CD4-positive, alpha-beta T cell treated with Interleukin-2 at 100 ng/mL for 4 hours (primary cell): ENCODE data around the gene CCDC175.

ENCODE experiments used
- DNase-seq: peaks from one replicate; pipeline ENCODE4 v3.0.0-alpha.2; 2020; ENCODE audit warnings: low spot score

The CCDC175 gene

DNA sequence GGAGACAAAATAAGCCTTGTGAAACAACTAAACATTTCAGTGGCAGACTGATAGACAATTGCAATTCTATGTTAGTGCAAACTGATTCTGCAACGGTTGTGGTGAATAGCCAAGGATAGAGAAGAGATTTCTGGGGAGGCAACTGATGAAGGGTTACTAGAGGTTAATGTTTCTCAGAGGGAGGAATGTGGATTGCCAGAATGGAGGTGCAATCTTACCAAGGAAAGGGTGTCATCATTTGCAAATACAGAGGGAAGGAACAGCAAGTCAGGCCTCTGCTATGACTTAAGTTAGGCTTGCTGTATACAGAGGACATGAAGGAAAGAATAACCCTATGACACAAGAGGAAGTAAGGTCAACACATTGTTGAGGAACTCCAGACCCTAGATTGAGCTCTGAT lies 35.8 kb downstream of the CCDC175 start:
- DNase-seq = no peak

DNA sequence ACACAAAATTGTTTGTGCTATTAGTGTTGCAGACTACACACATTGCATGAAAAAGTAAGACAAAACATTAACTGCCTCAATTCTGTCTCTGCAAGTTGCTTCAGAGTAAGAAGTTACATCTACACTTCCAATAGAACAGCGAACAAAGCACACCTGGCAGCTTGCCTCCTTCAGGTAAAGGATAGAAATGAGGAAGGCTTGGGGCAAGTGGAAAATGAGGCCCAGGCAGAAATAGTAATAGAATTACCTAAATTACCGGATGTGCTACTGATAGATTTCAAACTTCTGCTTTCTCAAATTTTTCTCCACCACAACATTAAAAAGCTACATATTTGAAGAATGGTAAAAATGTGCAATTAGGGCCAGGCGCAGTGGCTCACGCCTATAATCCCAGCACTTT lies 37.7 kb downstream of the CCDC175 start:
- DNase-seq = no peak

DNA sequence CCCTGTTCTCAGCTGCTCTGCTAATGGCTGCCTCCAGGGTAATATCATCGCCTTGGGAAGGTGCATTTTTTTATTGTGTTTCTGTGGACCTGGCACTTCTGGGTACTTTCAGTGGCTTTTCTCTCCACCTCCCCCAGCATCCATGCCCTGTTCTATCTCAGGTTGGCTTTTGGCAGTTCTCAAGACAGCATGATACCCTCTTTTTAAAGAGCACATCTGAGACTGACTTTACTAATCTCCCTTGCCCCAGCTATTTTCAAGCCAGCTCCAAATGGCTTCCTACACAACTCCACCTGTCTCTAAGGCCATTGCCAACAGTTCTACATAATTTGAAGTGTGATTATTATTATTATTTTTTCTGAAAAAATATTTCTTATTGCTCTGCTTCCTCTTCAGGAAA lies 39.1 kb downstream of the CCDC175 start:
- no peak for DNase-seq

DNA sequence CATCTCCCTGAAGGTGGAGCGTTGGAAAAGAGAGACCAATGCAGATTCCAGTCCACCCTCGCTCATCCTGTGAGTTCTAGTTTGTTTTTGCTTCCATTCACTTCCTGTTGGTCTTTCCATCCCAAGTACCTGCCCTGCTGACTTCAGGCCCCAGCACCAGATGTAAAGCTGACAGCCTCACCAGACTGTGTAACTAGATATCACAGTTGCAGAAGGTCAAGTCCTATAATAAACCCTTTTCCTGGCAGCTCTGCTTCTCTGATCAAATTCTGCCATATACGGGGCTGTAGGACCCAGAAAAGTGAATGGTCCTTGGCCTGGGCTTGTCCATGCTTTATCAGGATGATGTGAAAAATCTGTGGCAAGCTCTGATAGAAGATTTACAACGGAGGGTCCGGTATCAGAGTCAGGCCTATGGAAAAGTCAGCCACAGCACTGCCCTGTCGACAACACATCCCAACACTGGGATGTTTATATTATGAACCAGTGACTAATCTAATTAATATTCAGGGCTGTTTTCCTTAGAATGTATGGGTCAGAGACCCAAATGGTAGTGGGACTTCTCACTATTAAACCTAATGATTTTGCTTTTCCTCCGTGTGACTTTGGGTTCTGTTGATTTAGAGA lies 42.1 kb downstream of the CCDC175 start:
- DNase-seq = no peak

DNA sequence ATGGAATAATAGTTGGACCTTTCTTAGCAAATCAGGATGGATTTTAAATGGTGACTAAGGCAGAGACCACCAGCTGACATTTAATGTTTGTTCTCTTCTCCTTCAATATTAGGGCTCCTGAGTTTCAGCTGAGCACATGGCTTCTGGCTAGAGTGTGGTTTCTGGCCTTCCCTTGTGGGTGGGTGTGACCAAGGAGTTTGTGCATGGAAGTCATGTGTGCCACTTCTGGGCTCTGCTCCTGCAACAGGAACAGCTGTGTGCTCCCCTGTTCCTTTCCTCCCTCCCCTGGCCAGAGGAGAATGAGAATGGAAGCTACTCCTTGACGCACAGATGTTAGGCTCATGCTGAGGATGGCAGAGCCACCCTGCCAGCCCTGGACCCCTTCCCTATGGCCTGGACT lies 44.2 kb downstream of the CCDC175 start:
- DNase-seq = no peak

DNA sequence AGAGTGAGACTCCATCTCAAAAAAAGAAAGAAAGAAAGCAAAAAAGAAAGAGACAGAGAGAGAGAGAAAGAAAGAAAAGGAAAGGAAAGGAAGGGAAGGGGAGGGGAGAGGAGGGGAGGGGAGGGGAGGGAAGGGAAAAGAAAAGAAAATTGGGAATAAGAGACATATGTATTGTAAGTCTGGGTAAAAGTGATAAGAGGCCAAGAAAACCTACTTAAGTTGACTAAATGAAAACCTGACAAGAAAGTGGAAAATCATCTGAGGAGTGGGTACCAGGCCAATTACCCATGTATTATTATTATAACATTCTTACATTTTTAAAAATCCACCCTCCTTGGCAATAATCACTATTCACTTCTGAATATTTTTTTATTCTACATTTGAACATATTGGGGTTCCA lies 46.3 kb downstream of the CCDC175 start:
- no peak for DNase-seq

DNA sequence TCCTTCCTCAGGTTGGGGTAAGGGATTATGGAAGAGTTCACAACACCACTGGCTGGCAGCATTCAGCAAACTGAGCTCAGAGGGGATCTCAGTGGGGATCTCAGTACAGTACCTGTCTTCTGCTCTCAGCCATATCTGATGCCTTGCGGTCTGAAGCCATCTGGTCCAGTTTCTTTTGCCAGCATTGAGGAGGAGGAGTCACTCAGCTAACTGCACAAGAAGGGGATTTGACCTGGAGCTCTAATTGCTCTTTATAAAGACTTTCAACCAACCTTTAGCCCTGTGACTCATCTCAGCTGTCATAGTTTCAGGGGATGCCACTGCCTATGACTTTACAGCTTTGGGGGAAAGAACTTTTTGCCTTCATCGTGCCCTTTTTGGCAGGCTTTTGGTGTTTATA lies 47.4 kb downstream of the CCDC175 start:
- DNase-seq = no peak

DNA sequence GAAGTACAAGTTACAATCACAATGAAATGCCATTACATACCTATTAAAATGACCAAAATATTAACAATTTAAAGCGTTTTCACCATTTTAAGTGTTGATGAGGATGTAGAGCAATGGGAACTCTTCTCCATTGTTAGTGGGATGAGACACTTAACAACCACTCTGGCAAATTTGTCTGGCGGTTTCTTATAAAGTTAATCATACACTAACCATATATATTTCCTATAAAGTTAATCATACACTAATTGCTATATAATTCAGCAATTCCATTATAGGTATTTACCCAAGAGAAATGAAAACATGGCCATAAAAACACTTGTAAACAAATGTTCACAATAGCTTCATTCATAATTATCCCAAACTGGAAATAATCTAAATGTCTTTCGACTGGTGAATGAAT lies 56.4 kb downstream of the CCDC175 start:
- no peak for DNase-seq

DNA sequence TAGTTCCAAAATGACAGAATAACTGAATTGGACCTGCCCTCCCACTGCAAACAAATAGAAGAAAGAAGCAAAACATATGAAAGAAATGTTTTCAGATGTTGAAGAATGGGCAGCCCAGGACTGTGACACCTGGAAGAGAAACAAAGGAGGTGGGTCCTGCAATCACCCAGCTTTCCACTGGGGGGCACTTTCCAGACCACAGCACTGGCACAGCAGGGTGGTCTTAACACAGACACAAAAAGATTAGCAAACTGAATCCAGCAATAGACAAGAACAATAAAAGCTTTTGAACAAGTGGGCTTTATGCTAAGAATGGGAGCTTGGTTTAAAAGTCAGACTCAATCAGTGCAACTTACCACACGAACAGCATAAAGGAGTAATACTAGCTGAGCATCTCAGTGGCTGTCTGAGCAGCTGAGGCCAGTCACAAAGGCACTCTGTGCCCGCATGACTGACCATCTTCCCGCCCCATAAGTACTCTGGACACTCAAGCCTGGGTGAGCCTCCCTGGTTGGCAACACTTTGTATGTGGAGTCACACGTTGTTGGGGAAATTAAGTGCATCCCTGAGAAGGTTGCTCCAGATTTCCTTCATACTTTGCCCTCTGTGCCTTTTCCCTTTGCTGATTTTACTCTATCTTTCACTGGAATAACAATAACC lies 64.6 kb downstream of the CCDC175 start:
- no peak for DNase-seq

DNA sequence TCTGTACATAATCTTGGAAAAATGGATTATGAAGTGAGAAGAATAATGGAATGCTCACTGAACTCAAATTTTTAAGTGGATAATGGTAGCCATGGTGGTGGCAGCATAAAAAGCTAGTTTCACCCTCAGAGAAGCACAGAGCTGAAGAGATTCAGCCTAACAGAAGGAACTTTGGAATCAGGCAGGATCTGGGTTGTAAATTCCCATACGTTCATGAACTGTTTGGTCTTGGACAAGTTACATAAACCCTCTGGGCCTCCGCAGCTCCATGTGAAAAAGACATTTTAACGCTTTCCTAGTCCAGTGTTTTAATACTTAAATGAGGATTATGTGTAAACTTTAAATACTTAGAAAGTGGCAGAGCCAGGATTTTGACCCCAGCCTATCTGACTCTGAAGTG lies 65.6 kb downstream of the CCDC175 start:
- DNase-seq = no peak

DNA sequence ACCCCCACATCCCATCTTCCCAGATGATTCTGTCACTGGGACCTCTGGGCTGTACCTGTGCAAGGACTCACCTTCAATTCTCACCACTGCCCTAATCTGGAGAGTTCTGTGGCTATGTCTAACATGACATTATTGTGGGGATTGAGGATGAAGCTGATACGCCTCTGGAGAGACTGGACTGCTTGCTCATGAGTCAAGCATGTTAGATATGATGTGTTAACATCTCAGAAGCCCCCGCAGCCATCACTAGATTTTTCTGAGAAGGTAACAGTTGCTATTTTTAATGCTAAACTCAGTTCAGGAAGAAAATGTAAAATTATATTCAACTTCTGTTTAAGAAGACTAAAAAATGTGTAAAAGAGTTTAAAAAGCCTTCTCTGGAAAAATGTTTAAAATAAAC lies 66.6 kb downstream of the CCDC175 start:
- no peak for DNase-seq

DNA sequence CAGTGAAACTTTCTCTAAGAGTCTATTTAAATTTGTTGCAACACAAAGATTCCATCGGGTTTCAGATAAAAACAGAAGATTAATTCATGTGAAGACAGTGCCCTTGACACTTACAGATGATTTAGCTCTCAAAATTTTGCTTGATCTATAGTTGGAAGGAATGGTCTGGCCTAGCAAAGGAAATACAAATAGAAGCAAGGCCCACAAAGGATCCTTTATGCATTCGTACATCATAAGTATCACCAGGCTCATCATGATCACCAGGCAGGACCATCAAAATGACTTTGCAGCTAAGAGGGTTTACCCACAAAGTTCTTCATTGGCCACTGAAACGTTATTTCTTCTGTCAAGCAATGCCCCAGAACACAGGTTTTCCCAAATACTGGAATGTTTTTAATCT lies 67.5 kb downstream of the CCDC175 start:
- DNase-seq = no peak

DNA sequence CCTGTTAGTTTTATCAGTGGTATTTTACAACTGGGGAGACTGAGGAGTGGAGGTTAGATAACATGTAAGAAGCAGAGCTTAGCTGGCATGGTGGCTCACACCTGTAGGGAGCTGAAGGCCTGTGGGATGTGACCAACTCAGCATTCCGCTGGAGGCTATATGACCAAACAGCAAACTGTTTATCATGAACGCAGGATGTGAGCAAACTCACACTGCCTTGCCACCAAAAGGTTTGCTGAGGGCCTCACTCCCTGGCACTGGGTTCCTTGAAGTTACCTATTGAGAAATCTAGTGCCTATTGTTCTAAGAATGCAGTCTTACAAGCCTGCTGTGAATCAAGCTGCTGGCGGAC lies 68.9 kb downstream of the CCDC175 start:
- no peak for DNase-seq

DNA sequence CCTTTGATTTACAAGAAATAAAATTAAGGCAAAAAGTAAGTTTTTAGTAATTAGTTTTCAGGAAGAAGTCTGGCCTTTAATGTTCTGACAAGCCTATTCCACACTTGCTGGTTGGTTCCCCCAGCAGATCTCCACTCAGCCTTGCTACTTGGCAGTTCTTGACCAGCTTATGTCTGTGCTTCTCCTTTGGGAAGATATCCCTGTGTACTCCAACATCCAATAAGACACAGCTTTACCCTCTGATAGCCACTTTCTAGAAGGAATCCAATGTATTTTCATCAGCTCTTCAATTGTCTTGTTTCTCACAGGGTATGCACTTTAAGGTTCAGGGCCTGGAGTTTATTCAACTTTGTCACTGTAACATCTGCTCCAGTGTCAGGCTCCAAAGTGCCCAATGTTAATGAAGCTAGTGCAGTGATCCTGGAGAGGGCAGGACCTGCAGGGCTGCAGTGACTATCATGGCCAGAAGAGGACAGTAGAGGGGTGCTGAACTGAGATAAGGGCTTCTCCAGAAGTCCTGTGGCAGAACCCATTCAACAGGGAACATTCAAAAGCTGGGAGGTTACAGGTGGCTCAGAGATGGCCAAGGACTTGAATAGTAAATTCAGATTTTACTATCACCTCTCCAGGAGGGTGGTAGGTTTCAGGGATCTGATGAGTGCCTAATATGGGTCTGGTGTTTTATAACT lies 69.4 kb downstream of the CCDC175 start:
- DNase-seq = peak; percentile 48

DNA sequence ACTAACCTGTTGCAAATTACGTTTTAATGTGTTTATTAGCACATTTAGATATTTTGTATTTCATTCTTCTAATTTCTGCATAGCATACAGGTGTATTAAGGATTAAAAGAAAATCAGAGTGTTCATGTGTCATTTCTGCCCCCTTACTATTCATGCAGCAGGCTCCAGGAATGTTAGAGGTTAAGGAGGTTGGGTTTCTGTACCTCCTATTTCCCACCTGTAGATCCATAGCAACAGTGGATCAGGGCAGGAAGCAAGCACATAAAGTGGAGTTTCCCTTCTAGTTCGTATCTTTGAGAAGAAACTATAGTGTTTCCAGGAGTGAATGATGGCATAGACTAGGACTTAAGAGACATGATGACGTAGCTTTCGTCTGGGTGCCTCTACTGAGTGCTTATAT lies 73.4 kb downstream of the CCDC175 start:
- no peak for DNase-seq

DNA sequence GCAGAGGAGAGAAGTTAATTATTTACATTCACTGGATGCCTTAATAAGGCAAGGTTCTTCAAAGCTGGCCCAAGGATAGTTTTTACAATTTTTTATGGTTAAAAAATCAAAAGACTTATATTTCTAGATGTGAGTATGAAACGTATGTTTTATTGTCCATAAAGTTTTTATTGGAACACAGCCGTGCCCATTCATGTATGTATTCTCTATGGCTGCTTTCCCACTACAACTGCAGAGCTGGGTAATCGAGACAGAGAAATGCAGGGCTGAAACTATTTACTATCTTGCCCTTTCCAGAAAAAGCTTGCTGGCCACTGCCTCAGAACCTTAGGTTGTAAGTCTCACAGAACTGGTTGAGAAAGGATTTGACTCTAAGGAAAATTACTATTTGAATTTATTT lies 75.9 kb downstream of the CCDC175 start:
- DNase-seq = no peak

DNA sequence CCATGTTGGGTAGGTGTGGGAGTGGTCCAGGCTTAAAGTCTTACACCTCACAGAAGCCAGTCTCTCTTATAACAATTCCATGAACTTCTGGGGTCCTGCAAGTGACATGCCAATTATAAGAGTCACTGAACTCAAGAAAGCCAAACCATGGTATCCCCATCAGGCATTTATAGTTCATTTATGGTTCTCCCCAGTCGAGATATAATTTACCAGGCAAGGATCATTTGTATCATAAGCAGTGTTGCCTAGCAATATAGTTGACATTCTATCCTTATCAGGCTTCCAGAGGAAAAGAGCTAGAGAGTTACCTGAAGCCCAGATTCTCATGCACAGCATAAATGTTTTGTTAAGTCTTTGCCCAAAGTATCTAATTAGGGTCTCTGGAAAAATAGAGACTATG lies 84.2 kb downstream of the CCDC175 start:
- DNase-seq = no peak

DNA sequence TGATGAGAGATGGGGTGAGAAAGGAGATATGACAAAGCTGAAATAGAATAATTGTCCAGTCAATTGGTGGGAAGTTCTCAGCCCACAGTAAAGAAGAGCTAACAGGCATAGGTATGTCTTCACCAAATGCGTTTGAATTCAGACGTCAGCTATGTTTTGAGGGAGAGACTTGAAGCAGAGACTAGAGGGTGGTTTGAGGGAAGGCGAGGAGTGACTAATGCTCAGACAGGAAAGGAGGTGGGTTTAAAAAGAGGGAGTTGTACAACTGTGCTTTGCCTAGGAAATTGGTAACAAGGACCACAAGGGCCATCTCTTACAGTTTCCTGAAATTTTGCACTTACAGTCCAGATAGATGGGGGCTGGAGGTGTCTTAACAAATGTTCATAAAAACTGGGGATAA lies 85.9 kb downstream of the CCDC175 start:
- no peak for DNase-seq

DNA sequence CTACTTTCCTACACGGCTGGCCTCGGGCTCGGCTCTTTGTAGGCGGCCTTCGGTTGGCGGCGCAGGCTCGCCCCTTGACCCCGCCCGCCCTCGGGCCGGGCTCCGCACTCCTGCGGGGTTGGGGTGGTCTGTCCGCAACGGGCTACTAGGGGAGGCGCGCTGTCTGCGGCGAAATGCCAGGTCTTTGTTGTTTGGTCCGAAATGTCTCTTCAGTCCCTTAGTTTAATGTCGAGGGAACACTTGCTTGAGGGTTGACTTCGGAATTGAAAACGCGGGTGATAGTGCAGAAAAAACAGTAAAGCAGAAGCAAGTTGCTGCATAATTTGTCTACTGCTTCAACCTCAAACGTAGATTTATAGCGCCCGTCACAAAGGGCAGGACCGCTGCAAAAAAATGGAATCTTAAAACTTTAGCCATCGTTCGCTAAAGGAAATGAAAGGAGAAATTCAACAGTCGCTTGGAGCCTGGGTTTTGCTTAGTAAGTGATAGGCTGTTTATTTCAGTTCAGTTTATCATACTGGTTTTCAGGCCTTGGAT lies 91.9 kb downstream of the CCDC175 start:
- DNase-seq = no peak

DNA sequence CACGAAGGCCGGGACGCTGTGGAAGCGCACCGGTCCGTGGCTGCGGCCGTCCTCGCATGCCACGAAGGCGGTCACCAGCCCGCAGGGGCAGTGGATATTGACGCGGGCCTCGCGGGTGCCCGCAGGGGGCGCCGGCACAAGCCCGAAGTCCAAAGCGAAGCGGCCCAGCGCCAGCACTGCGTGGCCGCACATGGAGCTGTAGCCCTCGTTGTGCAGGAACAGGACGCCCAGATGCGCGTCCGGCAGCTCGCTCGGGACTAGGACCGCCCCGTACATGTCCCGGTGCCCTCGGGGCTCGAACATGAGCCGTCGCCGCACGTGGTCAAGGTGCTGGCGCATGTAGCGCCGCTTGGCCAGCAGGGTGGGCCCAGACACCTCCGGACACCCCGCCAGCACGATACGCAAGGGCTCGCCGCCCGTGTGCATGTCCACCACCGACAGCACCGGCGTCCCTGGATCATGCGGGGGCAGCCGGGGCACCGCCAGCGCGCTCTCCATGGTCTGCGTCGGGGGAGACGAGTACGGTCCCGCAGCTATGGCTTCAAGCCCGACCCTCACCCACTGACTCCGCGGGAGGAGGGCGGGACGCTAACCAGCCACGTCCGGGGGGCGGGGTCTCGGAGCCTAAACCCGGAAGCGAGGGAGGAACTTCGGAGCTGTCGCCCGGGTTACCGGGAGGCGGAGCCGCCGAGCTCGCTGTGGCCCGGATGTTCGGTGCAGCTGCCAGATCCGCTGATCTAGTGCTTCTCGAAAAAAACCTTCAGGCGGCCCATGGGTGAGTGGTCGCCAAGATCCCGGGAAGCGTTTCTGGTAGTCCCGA lies 92.6 kb downstream of the CCDC175 start, which contains the start of the genes JKAMP and L3HYPDH:
TSS of gene JKAMP (plus strand) at position 699 of the 820 bp plus-strand sequence. CDS start at position 772, 73 bp downstream.
TSS of gene L3HYPDH (minus strand) at position 590 of the 820 bp plus-strand sequence. CDS start at position 498, 92 bp downstream.
- peak; percentile 96 for DNase-seq

DNA sequence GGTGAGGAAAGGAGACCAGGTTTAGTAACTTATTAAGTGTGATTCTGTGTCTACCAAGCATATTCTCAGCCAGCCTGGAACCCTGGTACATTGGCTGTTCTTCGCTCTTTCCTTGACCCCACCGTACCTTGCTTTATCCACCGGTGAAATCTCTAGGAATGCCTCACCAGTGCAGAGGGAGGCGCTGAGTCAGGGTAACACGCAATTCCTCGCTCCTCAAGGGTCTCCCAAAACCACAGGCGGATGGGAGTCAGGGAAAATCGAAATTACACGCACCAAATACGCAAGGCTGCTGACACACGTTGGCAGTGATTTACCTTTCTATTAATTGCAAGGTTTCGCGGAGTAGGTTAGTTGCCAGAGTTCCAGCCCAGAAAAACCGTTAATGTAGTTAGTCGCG lies 93.2 kb downstream of the CCDC175 start:
- no peak for DNase-seq
